ENCODE measurements around the gene MINDY4. TPM values are rescaled to one million over a fixed set of nuclear protein-coding genes. Genes with fewer than 3 reads are reported as not detected.

The MINDY4 gene
- total RNA-seq, 6 donors from 2014 or later = 7.7 to 43.0 (median 19.4) TPM

DNA sequence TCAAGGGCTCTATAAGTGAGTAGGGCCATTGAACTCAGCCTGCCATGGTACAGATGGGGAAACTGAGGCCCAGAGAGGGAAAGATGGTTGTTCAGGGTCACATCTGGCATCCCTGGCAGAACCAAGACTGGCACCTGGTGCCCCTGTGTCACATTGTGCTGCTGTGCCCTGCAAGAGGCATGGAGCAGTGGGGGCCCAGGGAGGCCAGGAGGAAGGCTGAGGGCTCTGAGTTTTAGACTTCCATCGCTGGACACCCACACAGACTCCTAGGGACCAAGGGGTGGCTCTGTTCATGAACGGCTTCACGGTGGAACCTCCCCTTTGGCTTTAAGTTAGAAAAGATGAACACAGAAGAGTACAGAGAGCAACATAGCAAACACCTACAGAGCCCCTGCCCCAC, 73.7 kb downstream of the MINDY4 start:
- peaks cover 0 to 12% (median 3%) of the 10 kb centered on the region in 4 donors for H3K36me3 ChIP-seq
- no peaks in the 10 kb centered on the region for H3K9me3 ChIP-seq
- peaks cover 23 to 64% (median 54%) of the 10 kb centered on the region in 4 donors for H3K4me1 ChIP-seq
- WGBS, 2 donors = 83 to 100% methylated on average over 2 to 3 of the region's 3 CpGs
- H3K27me3 ChIP-seq = no peaks in the 10 kb centered on the region
- H3K27ac ChIP-seq = peak overlapping the region; percentile 77 to 92 (median 82)
- H3K4me3 ChIP-seq = no peak overlapping the region
- DNase-seq (no peak), ATAC-seq (ENCODE audit: low FRiP score in 2 of 2) (no peak)
- TF ChIP-seq EP300 (IDR thresholded peaks at IDR 0.05) (no peak), POLR2AphosphoS5 (IDR thresholded peaks at IDR 0.05) (no peak), POLR2A (IDR thresholded peaks at IDR 0.05) (no peak)
- TF ChIP-seq, protein P1, sequence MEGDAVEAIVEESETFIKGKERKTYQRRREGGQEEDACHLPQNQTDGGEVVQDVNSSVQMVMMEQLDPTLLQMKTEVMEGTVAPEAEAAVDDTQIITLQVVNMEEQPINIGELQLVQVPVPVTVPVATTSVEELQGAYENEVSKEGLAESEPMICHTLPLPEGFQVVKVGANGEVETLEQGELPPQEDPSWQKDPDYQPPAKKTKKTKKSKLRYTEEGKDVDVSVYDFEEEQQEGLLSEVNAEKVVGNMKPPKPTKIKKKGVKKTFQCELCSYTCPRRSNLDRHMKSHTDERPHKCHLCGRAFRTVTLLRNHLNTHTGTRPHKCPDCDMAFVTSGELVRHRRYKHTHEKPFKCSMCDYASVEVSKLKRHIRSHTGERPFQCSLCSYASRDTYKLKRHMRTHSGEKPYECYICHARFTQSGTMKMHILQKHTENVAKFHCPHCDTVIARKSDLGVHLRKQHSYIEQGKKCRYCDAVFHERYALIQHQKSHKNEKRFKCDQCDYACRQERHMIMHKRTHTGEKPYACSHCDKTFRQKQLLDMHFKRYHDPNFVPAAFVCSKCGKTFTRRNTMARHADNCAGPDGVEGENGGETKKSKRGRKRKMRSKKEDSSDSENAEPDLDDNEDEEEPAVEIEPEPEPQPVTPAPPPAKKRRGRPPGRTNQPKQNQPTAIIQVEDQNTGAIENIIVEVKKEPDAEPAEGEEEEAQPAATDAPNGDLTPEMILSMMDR (IDR thresholded peaks at IDR 0.05) = no peak

DNA sequence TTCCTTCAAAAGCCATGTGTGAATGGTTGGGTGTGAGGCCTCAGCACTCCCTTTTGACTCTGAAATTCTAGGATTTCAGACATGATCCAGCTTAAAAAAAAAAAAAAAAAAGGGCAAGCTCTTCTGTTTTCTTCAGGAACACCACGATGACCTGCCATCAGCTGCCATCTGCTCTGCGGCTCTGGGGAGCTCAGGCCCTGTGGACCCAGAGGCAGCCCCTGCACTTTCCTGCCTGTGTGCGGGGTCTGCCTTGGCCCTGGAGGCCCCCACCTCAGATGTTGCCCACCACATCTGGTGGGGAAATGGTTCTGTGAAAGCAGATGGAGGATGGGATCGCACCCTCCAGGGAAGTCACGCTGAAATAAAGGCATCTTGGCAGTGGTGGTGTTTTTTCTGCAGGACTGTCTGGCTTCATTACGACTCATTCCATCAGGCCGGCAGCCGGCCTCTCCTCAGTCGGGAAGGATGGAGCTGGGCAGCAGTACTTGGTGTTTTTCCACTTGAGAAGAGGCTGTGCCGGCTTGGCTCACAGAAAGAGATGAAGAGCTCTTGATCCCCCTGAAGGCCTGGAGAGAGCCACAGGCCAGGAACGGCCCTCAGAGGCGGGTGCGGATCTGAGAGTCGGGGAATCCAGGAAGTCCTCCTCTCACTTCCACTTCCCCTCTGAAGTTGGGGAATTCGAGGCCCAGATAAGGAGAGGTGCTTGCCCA, 74.4 kb downstream of the MINDY4 start:
- DNase-seq = peak in 1 of 2 donors; percentile 89

DNA sequence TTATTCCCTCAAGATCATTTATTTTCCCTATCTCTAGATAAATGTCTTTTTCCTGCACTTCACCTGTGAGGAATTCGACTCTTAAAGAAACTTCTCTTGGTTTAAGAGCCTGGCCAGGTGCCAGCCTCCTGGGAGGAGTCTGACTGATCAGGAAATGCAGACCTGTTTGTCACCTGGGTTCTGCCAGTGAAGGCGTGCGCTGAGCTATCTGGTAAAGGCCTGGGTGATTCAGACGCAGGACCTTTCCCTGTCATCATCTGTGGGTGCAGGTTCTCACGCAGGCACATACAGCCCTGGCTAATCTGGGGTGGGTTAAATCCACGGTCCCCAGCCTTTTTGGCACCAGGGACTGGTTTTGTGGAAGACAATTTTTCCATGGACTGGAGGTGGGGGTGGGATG, 75.2 kb downstream of the MINDY4 start:
- H3K36me3 ChIP-seq = peaks cover 0 to 7% (median 1%) of the 10 kb centered on the region in 4 donors
- peak in 1 of 2 donors; percentile 69 for ATAC-seq (ENCODE audit: low FRiP score in 2 of 2)
- peak in 1 of 2 donors; percentile 85 for DNase-seq
- WGBS, 2 donors = 62 to 82% methylated on average over 3 to 6 of the region's 6 CpGs
- no peaks in the 10 kb centered on the region for H3K9me3 ChIP-seq
- no peaks in the 10 kb centered on the region for H3K27me3 ChIP-seq
- peak overlapping the region; percentile 77 to 92 (median 82) for H3K27ac ChIP-seq
- H3K4me1 ChIP-seq = peaks cover 23 to 60% (median 49%) of the 10 kb centered on the region in 4 donors
- H3K4me3 ChIP-seq = no peak overlapping the region
- TF ChIP-seq POLR2A (IDR thresholded peaks at IDR 0.05) (no peak), POLR2AphosphoS5 (IDR thresholded peaks at IDR 0.05) (peak in 1 of 2 donors; percentile 3)

More for the DNA sequence above, 74.4 kb downstream of the MINDY4 start:
- no peaks in the 10 kb centered on the region for H3K27me3 ChIP-seq
- H3K9me3 ChIP-seq = no peaks in the 10 kb centered on the region
- TF ChIP-seq POLR2AphosphoS5 (IDR thresholded peaks at IDR 0.05) (peak; percentile 61 to 71), EP300 (IDR thresholded peaks at IDR 0.05) (peak in 2 of 4 donors; percentile 57 to 81), POLR2A (IDR thresholded peaks at IDR 0.05) (no peak)
- H3K36me3 ChIP-seq = peaks cover 0 to 7% (median 2%) of the 10 kb centered on the region in 4 donors
- peaks cover 23 to 64% (median 54%) of the 10 kb centered on the region in 4 donors for H3K4me1 ChIP-seq
- 44 to 48% methylated on average over 15 of the region's 15 CpGs for WGBS, 2 donors
- H3K27ac ChIP-seq = peak overlapping the region; percentile 77 to 92 (median 82)
- ATAC-seq (ENCODE audit: low FRiP score in 2 of 2) = peak; percentile 78 to 80
- no peak overlapping the region for H3K4me3 ChIP-seq

- TF ChIP-seq POLR2AphosphoS5 (IDR thresholded peaks at IDR 0.05) (no peak), POLR2A (IDR thresholded peaks at IDR 0.05) (no peak), EP300 (IDR thresholded peaks at IDR 0.05) (no peak)
- TF ChIP-seq, protein P1 (IDR thresholded peaks at IDR 0.05) = no peak
- H3K27ac ChIP-seq = peak overlapping the region in 3 of 4 donors; percentile 10 to 54 (median 31)
- no peak for DNase-seq
- H3K27me3 ChIP-seq = no peaks in the 10 kb centered on the region
- no peaks in the 10 kb centered on the region for H3K9me3 ChIP-seq
- 62 to 66% methylated on average over 5 to 7 of the region's 7 CpGs for WGBS, 2 donors
- peaks cover 0 to 5% (median under 1%) of the 10 kb centered on the region in 4 donors for H3K36me3 ChIP-seq
- H3K4me3 ChIP-seq = no peak overlapping the region
- no peak for ATAC-seq (ENCODE audit: low FRiP score in 2 of 2)
- peaks cover 23 to 49% (median 41%) of the 10 kb centered on the region in 4 donors for H3K4me1 ChIP-seq
Measured at GRCh38 chr7:30848121-30848855, 77.1 kb downstream of the MINDY4 start.

DNA sequence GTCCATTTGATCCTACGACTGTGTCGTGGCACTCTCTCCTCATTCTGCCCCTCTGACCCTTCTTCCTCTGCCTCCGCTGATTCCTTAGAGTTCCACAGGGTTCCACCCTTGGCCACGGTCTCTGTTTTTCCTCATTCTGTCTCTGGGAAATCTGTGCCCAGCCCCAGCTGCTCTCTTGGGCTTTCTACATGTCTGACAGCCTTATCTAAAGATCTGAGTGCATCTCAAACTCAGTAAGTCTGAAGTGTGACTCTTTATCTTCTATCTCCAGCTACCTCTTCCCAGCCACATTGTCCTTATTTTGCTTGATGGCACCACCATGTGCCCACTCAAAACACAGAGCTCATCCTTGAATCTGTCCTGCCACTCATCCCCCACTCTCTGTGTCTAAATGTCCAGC, 78.3 kb downstream of the MINDY4 start:
- Histone ChIP-seq H3K4me1 (peaks cover 18 to 36% (median 28%) of the 10 kb centered on the region in 4 donors), H3K4me3 (no peak overlapping the region), H3K27me3 (no peaks in the 10 kb centered on the region), H3K27ac (no peak overlapping the region), H3K9me3 (no peaks in the 10 kb centered on the region), H3K36me3 (peaks cover 0 to 14% (median 5%) of the 10 kb centered on the region in 4 donors)
- no peak for TF ChIP-seq POLR2A (IDR thresholded peaks at IDR 0.05)
- TF ChIP-seq POLR2AphosphoS5 (IDR thresholded peaks at IDR 0.05) = no peak
- TF ChIP-seq, protein P1 (IDR thresholded peaks at IDR 0.05) = no peak
- TF ChIP-seq EP300 (IDR thresholded peaks at IDR 0.05) = no peak
- no peak for ATAC-seq (ENCODE audit: low FRiP score in 2 of 2)
- WGBS, 2 donors = 68 to 85% methylated on average over 4 of the region's 4 CpGs
- no peak for DNase-seq
